ENCODE results near the gene NCEH1. TPM values are rescaled to one million over a fixed set of nuclear protein-coding genes. Genes with fewer than 3 reads are reported as not detected.

The NCEH1 gene
- total RNA-seq, 6 donors from 2014 or later = 16.8 to 73.1 (median 36.4) TPM

DNA sequence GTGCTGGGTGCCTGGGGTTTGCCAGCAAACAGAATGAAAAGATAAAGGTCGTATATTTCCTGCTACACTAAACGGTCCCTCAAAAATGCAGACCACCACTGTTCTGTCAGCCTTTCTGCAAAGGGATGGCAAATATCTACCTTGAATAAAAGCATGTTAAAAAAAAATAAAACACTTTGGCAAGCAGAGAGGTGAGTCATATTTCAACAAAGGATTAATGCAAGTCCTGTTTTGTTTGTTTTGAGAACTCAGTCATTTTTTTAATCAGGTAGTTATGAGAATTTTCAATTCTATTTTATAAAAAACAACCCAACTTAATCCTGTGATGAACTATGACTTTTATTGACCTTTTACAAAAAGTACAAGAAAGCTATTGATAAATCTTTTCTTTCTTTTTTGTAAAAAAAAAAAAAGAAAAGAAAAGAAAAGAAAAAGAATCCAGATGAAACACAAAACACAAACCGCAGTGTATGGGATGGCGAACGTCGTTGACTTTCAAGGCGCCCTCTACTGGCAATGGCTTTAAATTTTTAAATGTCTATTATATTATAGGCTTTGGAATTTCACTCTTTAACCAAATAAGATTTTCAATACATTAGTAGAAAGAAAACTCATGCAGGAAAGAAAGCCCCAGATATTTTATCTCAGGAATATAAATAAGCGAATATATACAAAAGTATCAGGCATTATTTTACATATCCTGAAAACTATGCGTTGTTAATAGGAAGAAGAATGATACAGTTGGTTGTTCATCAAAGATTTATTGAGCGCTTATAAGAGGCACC is 87.8 kb downstream of the NCEH1 start:
- H3K4me3 ChIP-seq = no peak overlapping the region
- H3K4me1 ChIP-seq = peaks cover 3 to 22% (median 13%) of the 10 kb centered on the region in 4 donors
- H3K36me3 ChIP-seq = no peaks in the 10 kb centered on the region
- ATAC-seq (ENCODE audit: low FRiP score in 2 of 2) = peak in 1 of 2 donors; percentile 68
- no peaks in the 10 kb centered on the region for H3K9me3 ChIP-seq
- no peaks in the 10 kb centered on the region for H3K27me3 ChIP-seq
- H3K27ac ChIP-seq = no peak overlapping the region
- no peak for DNase-seq
- peak; percentile 14 to 67 (median 33) for TF ChIP-seq CTCF (IDR thresholded peaks at IDR 0.05)
- TF ChIP-seq POLR2AphosphoS5 (IDR thresholded peaks at IDR 0.05) = no peak
- WGBS, 2 donors = 29 to 36% methylated on average over 10 of the region's 10 CpGs

GRCh38 chr3:172622156-172622555 is 88.7 kb downstream of the NCEH1 start:
- H3K27me3 ChIP-seq = no peaks in the 10 kb centered on the region
- no peak overlapping the region for H3K27ac ChIP-seq
- DNase-seq (no peak), ATAC-seq (ENCODE audit: low FRiP score in 2 of 2) (no peak)
- no peaks in the 10 kb centered on the region for H3K36me3 ChIP-seq
- WGBS, 2 donors = 74 to 76% methylated on average over 2 of the region's 2 CpGs
- H3K4me1 ChIP-seq = peaks cover 0 to 13% (median 7%) of the 10 kb centered on the region in 4 donors
- TF ChIP-seq POLR2A (IDR thresholded peaks at IDR 0.05) (no peak), EP300 (IDR thresholded peaks at IDR 0.05) (no peak), CTCF (IDR thresholded peaks at IDR 0.05) (no peak), POLR2AphosphoS5 (IDR thresholded peaks at IDR 0.05) (no peak)
- H3K9me3 ChIP-seq = no peaks in the 10 kb centered on the region
- no peak overlapping the region for H3K4me3 ChIP-seq

- Histone ChIP-seq H3K4me3 (no peak overlapping the region), H3K27me3 (no peaks in the 10 kb centered on the region), H3K27ac (no peak overlapping the region), H3K9me3 (peaks cover 0 to 11% (median 5%) of the 10 kb centered on the region in 4 donors), H3K4me1 (peaks cover 10 to 25% (median 16%) of the 10 kb centered on the region in 4 donors), H3K36me3 (no peaks in the 10 kb centered on the region)
- WGBS, 2 donors = 82 to 92% methylated on average over 3 of the region's 3 CpGs
- DNase-seq (no peak), ATAC-seq (ENCODE audit: low FRiP score in 2 of 2) (no peak)
- TF ChIP-seq EP300 (IDR thresholded peaks at IDR 0.05) (no peak), POLR2AphosphoS5 (IDR thresholded peaks at IDR 0.05) (no peak), CTCF (IDR thresholded peaks at IDR 0.05) (no peak), POLR2A (IDR thresholded peaks at IDR 0.05) (no peak)
Observed at GRCh38 chr3:172617976-172618375, 92.9 kb downstream of the NCEH1 start.

GRCh38 chr3:172617013-172617706 is 93.7 kb downstream of the NCEH1 start:
- no peak for DNase-seq
- WGBS, 2 donors = 96 to 97% methylated on average over 5 to 6 of the region's 6 CpGs

More at GRCh38 chr3:172617013-172617706, 93.7 kb downstream of the NCEH1 start:
- Histone ChIP-seq H3K36me3 (no peaks in the 10 kb centered on the region), H3K4me3 (no peak overlapping the region), H3K27ac (no peak overlapping the region), H3K4me1 (peaks cover 10 to 20% (median 14%) of the 10 kb centered on the region in 4 donors), H3K27me3 (no peaks in the 10 kb centered on the region), H3K9me3 (peaks cover 0 to 11% (median 5%) of the 10 kb centered on the region in 4 donors)
- TF ChIP-seq POLR2A (IDR thresholded peaks at IDR 0.05) (no peak), POLR2AphosphoS5 (IDR thresholded peaks at IDR 0.05) (no peak), EP300 (IDR thresholded peaks at IDR 0.05) (no peak), CTCF (IDR thresholded peaks at IDR 0.05) (no peak)
- no peak for ATAC-seq (ENCODE audit: low FRiP score in 2 of 2)
